HEK293T (cell line): ENCODE data around the gene WFDC6.
"Not testable (repeated sequence)": the region's sequence is repeated elsewhere in the genome, so short reads cannot be mapped to it uniquely, and the experiment has no call there.

Experiments used
- CTCF ChIA-PET: fragments of 350-600 bp; formaldehyde crosslinking; extraction: SDS; loops from one replicate; lab custom pipeline; 2021; ENCODE audit warnings: antibody characterized with exemption, inconsistent platforms; lab: Yijun Ruan, JAX
- POLR2A ChIA-PET: fragments of 350-600 bp; formaldehyde crosslinking; extraction: SDS; loops from one replicate; lab custom pipeline; 2020; ENCODE audit warnings: antibody characterized with exemption, inconsistent platforms; lab: Yijun Ruan, JAX
- DNase-seq: peaks from one replicate; pipeline ENCODE4 v3.0.0; 2012; ENCODE audit warnings: mixed read lengths; ENCODE audit errors: extremely low spot score
- ARNT ChIP-seq: fragments of 450-650 bp; IDR thresholded peaks from 2 replicates; pipeline ENCODE4 v1.6.1; 2017; ENCODE audit warnings: mild to moderate bottlenecking
- BHLHE40 ChIP-seq: fragments of 450-650 bp; IDR thresholded peaks from 2 replicates; pipeline ENCODE4 v1.6.1; 2016; ENCODE audit warnings: mild to moderate bottlenecking, moderate library complexity, borderline replicate concordance
- CTBP1 ChIP-seq: fragments of 450-650 bp; IDR thresholded peaks from 2 replicates; pipeline ENCODE4 v1.6.1; 2016; ENCODE audit warnings: borderline replicate concordance
- ELF4 ChIP-seq: fragments of 450-650 bp; IDR thresholded peaks from 2 replicates; pipeline ENCODE4 v1.6.1; 2017; ENCODE audit warnings: antibody characterized with exemption
- FOXA1 ChIP-seq: fragments of 450-650 bp; IDR thresholded peaks from 2 replicates; pipeline ENCODE4 v1.6.1; 2016; ENCODE audit warnings: mild to moderate bottlenecking
- FOXK2 ChIP-seq: fragments of 450-650 bp; IDR thresholded peaks from 2 replicates; pipeline ENCODE4 v1.6.1; 2016; ENCODE audit warnings: mild to moderate bottlenecking
- FOXM1 ChIP-seq: fragments of 450-650 bp; IDR thresholded peaks from 2 replicates; pipeline ENCODE4 v1.6.1; 2017; ENCODE audit warnings: mild to moderate bottlenecking, borderline replicate concordance
- HDGF ChIP-seq: fragments of 450-650 bp; IDR thresholded peaks from 2 replicates; pipeline ENCODE4 v1.6.1; 2017; ENCODE audit warnings: antibody characterized with exemption, borderline replicate concordance
- L3MBTL2 ChIP-seq: fragments of 450-650 bp; conservative IDR thresholded peaks from 2 replicates; pipeline ENCODE4 v1.6.1; 2016; ENCODE audit warnings: mild to moderate bottlenecking
- LEF1 ChIP-seq: fragments of 450-650 bp; IDR thresholded peaks from 2 replicates; pipeline ENCODE4 v1.6.1; 2017; ENCODE audit warnings: mild to moderate bottlenecking, borderline replicate concordance
- NFRKB ChIP-seq: fragments of 450-650 bp; IDR thresholded peaks from 2 replicates; pipeline ENCODE4 v1.6.1; 2016; ENCODE audit warnings: mild to moderate bottlenecking, moderate library complexity
- PKNOX1 ChIP-seq: fragments of 450-650 bp; IDR thresholded peaks from 2 replicates; pipeline ENCODE4 v1.6.1; 2016
- SP1 ChIP-seq: fragments of 450-650 bp; IDR thresholded peaks from 2 replicates; pipeline ENCODE4 v1.6.1; 2017
- SUZ12 ChIP-seq: fragments of 450-650 bp; IDR thresholded peaks from 2 replicates; pipeline ENCODE4 v1.6.1; 2016; ENCODE audit warnings: mild to moderate bottlenecking
- TARDBP ChIP-seq: fragments of 450-650 bp; IDR thresholded peaks from 2 replicates; pipeline ENCODE4 v1.6.1; 2016
- ZNF384 ChIP-seq: fragments of 450-650 bp; IDR thresholded peaks from 2 replicates; pipeline ENCODE4 v1.6.1; 2016

Gene WFDC6

GRCh38 chr20:45539382-45539781, at the start of gene WFDC6:
Gene WFDC6, minus strand, starts transcription at chr20:45539482. Its CDS starts 75 bp downstream, at chr20:45539407.
- TF ChIP-seq ZNF384, result no peak
- no peak for TF ChIP-seq SP1
- TF ChIP-seq FOXK2, result no peak
- no peak for TF ChIP-seq TARDBP
- TF ChIP-seq CTBP1, result no peak
- TF ChIP-seq PKNOX1, result no peak
- TF ChIP-seq BHLHE40, result no peak
- no peak for TF ChIP-seq SUZ12
- no peak for TF ChIP-seq ELF4
- no peak for TF ChIP-seq FOXA1
- no peak for TF ChIP-seq HDGF
- TF ChIP-seq NFRKB, result no peak
- no peak for TF ChIP-seq LEF1
- TF ChIP-seq FOXM1, result no peak
- TF ChIP-seq L3MBTL2, result no peak
- TF ChIP-seq ARNT, result no peak
- DNase-seq, result no peak
- ChIA-PET CTCF (interaction anchor here (2.0 kb wide), 1 partner anchor 232 kb away, joined by 5 read pairs; no protein-coding TSS in a partner anchor), POLR2A (no interaction called here)

GRCh38 chr20:45588800-45589199, 49.5 kb upstream of the WFDC6 start:
- CTCF ChIA-PET, result no interaction called here

GRCh38 chr20:45585986-45586385, 46.7 kb upstream of the WFDC6 start:
- CTCF ChIA-PET, POLR2A ChIA-PET: not testable (repeated sequence)

More at GRCh38 chr20:45588800-45589199, 49.5 kb upstream of the WFDC6 start:
- POLR2A ChIA-PET, result no interaction called here
- no peak for DNase-seq
- TF ChIP-seq ELF4, result no peak
- TF ChIP-seq SP1, result no peak
- no peak for TF ChIP-seq CTBP1
- no peak for TF ChIP-seq LEF1
- no peak for TF ChIP-seq FOXK2
- TF ChIP-seq L3MBTL2, result no peak
- no peak for TF ChIP-seq PKNOX1
- TF ChIP-seq FOXA1, result no peak
- no peak for TF ChIP-seq BHLHE40
- no peak for TF ChIP-seq ZNF384
- no peak for TF ChIP-seq ARNT
- TF ChIP-seq TARDBP, result no peak
- no peak for TF ChIP-seq HDGF

GRCh38 chr20:45584294-45584693, 45.0 kb upstream of the WFDC6 start:
- CTCF ChIA-PET, POLR2A ChIA-PET, DNase-seq: not testable (repeated sequence)

More at GRCh38 chr20:45585986-45586385, 46.7 kb upstream of the WFDC6 start:
- DNase-seq, result not testable (repeated sequence)

GRCh38 chr20:45583502-45583901, 44.2 kb upstream of the WFDC6 start:
- DNase-seq, result no peak
- ChIA-PET POLR2A (no interaction called here), CTCF (no interaction called here)

GRCh38 chr20:45581702-45582101, 42.4 kb upstream of the WFDC6 start:
- ChIA-PET POLR2A (no interaction called here), CTCF (no interaction called here)

More at GRCh38 chr20:45583502-45583901, 44.2 kb upstream of the WFDC6 start:
- TF ChIP-seq ZNF384, result no peak
- TF ChIP-seq PKNOX1, result no peak
- no peak for TF ChIP-seq HDGF
- TF ChIP-seq CTBP1, result no peak
- TF ChIP-seq FOXM1, result no peak
- no peak for TF ChIP-seq SUZ12
- TF ChIP-seq ELF4, result no peak
- TF ChIP-seq ARNT, result no peak
- no peak for TF ChIP-seq FOXA1
- no peak for TF ChIP-seq NFRKB
- TF ChIP-seq FOXK2, result no peak
- TF ChIP-seq BHLHE40, result no peak
- no peak for TF ChIP-seq L3MBTL2
- TF ChIP-seq SP1, result no peak

GRCh38 chr20:45579184-45579583, 39.9 kb upstream of the WFDC6 start, which contains the start of gene WFDC8:
Gene WFDC8, minus strand, starts transcription at chr20:45579284. Its CDS starts 37 bp downstream, at chr20:45579247.
- CTCF ChIA-PET, result no interaction called here
- TF ChIP-seq NFRKB (no peak), L3MBTL2 (no peak), BHLHE40 (no peak), SP1 (no peak), LEF1 (no peak), ELF4 (no peak), HDGF (no peak), TARDBP (no peak), ARNT (no peak), FOXK2 (no peak), CTBP1 (no peak), FOXA1 (no peak), SUZ12 (no peak), ZNF384 (no peak), PKNOX1 (no peak), FOXM1 (no peak)
- POLR2A ChIA-PET, result no interaction called here
- no peak for DNase-seq

More at GRCh38 chr20:45581702-45582101, 42.4 kb upstream of the WFDC6 start:
- DNase-seq, result no peak
- TF ChIP-seq CTBP1 (no peak), FOXK2 (no peak), SP1 (no peak), ZNF384 (no peak), L3MBTL2 (no peak), FOXA1 (no peak), LEF1 (no peak), ARNT (no peak), HDGF (no peak), NFRKB (no peak), BHLHE40 (no peak)
